ENCODE data around the gene RRP1.
"Not testable (repeated sequence)": the region's sequence is repeated elsewhere in the genome, so short reads cannot be mapped to it uniquely, and the experiment has no call there.

The RRP1 gene

DNA sequence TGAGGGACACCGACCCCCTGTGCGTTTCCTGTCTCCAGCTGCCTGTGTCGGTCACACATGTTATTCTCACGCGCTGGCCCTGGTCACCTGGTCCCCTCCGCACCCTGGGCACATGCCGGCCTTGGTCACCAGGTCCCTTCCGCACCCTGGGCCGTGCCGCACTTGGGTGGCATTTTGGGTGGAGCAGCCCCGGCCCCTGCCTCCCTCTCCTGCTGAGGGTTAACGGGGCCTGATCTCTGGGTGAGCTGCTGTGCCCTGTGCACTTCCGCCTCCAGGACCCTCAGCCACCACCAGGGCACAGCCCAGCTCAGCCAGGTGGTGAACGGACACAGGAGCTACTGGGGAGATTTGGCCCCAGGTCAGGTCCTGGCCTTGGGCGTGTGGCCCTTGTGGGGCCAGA, 26.6 kb downstream of the RRP1 start:
- DNase-seq (ENCODE audit: low read depth, low spot score), result no peak

- DNase-seq (ENCODE audit: low read depth, low spot score), result no peak
Measured at GRCh38 chr21:43816611-43817071, 27.3 kb downstream of the RRP1 start.

GRCh38 chr21:43817157-43818086, 28.0 kb downstream of the RRP1 start:
- DNase-seq (ENCODE audit: low read depth, low spot score), result no peak

DNA sequence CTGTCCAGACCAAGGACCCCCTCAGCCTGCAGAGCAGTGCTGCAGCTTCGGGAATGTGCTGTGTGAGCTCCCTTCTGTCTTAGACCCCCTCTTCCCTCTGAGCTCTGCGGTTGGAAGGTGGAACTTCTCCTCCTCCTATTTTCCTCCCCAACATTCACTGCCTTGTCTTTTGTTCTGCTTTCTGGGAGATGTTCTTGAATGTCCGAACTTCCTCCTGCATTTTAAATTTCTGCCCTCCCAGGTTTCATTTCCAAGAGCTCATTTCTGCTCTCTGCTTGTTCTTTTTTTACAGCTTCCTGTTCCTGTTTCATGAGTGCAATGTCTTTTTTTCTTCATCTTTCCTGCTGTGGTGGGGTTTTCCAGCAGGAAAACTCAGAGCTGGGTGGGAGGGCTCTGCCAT, 29.3 kb downstream of the RRP1 start:
- no peak for DNase-seq (ENCODE audit: low read depth, low spot score)

GRCh38 chr21:43819511-43820405, 30.4 kb downstream of the RRP1 start:
- DNase-seq (ENCODE audit: low read depth, low spot score), result no peak

DNA sequence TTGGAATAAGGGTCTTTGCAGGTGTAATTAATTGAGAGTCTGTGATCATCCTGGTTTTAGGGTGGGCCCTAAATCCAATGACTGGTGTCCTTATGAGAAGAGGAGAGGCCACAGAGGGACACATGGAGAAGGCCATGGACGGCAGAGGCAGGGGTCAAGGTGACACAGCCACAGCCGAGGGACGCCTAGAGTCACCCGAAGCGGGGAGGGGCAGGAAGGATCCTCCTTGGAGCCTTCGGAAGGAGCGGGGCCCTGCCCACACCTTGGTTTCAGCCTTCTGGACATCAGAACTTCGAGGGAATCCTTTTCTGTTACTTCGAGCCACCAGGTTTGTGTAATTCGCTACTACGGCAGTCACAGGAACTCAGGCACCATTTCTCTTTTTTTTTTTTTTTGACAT, 31.1 kb downstream of the RRP1 start:
- no peak for DNase-seq (ENCODE audit: low read depth, low spot score)

DNA sequence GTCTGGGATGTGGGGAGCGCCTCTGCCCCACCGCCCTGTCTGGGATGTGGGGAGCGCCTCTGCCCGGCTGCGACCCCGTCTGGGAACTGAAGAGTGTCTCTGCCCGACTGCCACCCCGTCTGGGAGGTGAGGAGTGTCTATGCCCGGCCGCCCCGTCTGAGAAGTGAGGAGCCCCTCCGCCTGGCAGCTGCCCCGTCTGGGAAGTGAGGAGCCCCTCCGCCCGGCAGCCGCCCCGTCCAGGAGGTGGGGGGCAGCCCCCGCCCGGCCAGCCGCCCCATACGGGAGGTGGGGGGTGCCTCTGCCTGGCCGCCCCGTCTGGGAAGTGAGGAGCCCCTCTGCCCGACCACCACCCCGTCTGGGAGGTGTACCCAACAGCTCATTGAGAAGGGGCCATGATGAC, 32.8 kb downstream of the RRP1 start:
- not testable (repeated sequence) for DNase-seq (ENCODE audit: low read depth, low spot score)

DNA sequence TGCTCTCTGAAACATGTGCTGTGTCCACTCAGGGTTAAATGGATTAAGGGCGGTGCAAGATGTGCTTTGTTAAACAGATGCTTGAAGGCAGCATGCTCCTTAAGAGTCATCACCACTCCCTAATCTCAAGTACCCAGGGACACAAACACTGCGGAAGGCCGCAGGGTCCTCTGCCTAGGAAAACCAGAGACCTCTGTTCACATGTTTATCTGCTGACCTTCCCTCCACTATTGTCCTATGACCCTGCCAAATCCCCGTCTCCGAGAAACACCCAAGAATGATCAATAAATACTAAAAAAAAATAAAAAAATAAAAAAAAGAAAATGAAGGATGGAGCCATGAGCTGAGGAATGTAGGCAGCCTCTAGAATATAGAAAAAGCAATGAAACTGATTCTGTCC, 33.4 kb downstream of the RRP1 start:
- DNase-seq (ENCODE audit: low read depth, low spot score), result not testable (repeated sequence)

DNA sequence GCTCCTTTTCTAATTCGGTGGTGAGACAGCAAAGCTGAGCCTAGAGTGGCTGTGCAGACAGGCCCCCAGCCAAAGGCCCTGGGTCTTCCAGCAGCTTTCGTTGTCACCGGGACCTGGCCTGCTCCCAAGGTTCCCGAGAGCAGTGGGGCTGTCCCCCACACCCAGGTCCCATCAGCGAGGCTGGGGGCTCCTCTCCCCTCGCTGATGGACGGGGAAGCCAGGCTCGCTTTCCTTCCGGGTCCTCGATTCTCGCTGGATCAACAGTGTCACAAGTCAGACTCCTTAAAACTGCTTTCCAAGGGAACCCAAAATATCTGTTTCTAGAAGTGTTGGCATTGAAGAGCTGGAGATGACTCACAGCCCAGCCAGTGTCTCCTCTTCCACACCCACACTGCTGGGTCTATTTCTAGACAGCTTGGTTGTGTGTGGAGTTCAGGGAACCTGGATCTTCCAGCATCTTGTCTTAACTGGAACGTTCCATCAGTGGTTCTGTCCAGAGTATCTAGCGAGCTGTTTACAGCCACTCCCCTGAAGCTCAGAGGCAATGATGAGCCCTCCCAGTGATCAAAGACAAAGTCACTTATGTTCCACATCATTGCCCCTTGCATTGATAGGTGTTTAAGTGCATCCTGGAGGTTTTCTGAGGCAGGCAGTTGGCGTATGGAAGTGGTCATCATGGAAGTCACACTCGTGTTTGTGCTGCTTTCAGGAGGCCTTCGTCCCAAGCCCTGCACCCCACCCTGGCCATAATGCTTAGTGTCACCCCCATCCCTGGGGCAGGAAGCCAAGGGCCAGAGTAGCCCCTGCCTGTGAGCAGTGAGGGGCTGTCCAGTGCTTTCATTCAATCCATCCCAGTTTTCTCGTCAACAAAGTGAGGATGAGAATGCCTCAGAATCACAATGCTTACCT, 35.2 kb downstream of the RRP1 start:
- no peak for DNase-seq (ENCODE audit: low read depth, low spot score)

GRCh38 chr21:43825242-43825935, 36.0 kb downstream of the RRP1 start:
- DNase-seq (ENCODE audit: low read depth, low spot score), result no peak

- peak; percentile 52 for DNase-seq (ENCODE audit: low read depth, low spot score)
Measured at GRCh38 chr21:43825936-43826622, 36.7 kb downstream of the RRP1 start.

GRCh38 chr21:43826623-43826974, 37.2 kb downstream of the RRP1 start:
- DNase-seq (ENCODE audit: low read depth, low spot score), result no peak

DNA sequence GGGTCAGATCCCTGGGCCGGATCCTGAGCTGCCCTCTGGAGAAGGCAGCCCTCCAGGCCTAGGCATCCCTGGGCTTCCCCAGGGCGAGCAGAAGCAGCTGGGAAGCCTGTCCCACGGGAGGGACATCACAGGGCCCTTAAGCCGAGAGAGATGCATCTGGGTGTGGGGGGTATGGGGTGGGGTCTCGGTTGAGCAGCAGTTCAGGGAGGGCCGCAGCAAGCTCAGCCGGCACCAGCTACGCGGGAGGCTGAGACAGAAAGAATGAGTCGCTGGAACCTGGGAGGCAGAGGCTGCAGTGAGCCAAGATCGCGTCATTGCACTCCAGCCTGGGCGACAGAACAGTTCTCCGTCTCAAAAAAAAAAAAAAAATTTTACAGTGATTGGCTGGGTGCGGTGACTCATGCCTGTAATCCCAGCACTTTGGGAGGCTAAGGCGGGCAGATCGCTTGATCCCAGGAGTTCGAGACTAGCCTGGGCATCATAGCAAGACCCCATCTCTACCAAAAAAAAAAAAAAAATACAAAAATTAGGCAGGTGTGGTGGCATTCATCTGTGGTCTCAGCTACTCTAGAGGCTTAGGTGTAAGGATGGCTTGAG, 37.7 kb downstream of the RRP1 start:
- no peak for DNase-seq (ENCODE audit: low read depth, low spot score)

- no peak for DNase-seq (ENCODE audit: low read depth, low spot score)
Measured at GRCh38 chr21:43829161-43829560, 39.8 kb downstream of the RRP1 start.

DNA sequence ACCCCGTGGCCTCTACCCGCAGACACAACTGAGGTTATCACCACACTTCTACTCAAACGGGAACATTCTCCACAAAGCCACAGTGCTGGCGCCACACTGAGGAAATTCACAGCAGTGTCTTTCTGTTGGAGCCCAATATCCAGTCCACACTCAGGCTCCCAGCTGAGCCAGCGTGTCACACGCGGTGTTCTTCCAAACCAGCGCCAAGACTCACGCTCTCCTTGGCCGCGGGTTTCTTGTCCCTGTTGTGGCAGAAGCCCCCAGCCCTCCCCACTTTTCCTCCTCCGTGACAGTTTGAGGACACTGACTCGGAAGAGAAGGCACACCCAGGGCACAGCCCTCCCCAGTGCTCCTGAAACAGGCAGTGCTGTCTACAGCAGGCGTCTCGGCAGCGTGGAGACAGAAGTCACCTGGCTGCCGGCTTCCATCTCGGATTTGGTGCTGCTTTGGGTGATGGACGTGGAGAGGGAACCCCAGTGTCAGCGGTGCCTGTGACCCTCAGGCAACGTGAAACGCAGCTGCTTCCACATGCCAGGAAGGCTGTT, 40.3 kb downstream of the RRP1 start:
- no peak for DNase-seq (ENCODE audit: low read depth, low spot score)

DNA sequence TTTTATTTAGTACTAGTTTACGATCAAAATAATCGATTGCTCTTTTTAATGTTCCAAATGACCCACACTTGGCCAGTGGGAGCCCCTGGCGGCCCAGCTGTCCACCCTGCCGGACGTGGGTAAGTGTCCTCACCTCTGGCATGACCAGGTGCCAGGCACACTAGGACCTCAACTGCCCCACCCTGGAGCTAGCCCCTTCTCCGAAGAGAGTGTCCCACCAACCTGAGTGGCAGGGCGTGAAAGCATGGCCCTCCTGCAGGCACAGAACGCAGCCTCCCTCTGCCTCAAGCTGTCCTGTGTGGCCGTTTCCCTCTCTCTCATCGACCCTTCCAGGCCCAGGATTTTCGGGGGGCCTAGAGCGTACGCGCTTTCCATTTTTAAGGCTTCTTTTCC, 42.8 kb downstream of the RRP1 start:
- no peak for DNase-seq (ENCODE audit: low read depth, low spot score)

DNA sequence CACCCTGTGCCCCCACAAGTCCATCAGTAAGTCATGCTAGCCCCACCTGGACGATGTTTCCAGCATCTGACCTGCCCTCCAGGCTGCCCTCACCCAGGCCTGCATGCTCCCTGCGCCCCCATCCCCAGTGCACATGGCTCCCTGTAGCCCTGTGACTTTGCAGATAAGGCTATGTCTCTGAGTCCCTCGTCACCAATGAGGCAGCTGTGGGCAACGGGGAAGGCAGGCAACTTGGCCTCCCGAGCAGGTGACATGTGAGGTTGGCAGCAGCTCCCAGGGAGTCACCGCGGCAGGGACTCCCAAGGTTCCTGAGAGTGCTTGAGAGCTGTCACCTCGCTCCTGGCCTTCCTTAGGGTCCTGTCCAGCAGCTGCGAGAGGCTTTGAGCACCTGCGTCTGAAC, 43.3 kb downstream of the RRP1 start:
- no peak for DNase-seq (ENCODE audit: low read depth, low spot score)

GRCh38 chr21:43834146-43834905, 44.9 kb downstream of the RRP1 start:
- DNase-seq (ENCODE audit: low read depth, low spot score), result no peak

DNA sequence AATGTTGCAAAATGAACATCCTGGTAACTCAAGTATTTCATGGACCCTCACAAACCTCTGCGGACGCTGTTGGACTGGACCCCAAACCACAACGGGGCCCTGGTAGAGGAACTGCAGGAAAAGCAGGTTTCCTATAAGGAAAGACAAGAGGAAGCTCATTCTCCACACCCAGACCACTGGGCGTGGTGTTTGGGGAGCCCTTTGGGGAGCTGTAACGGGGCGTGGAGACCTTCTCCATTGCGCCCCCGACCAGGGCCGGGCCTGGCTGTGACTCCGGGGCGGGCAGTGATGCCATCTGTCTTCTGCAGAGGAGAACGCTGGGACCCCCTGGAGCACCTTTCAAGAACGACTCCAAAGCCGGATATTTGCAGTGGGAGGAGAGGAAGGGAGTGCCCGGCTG, 45.7 kb downstream of the RRP1 start:
- no peak for DNase-seq (ENCODE audit: low read depth, low spot score)
